HG02588 (cell line): ENCODE results near the gene FAM3B.
"Not testable (repeated sequence)": the region's sequence is repeated elsewhere in the genome, so short reads cannot be mapped to it uniquely, and the experiment has no call there.

Experiments
- ATAC-seq: cut with Tn5 transposase; IDR thresholded peaks from one replicate; pipeline ENCODE4 v1.9.1; 2021; ENCODE audit warnings: mild to moderate bottlenecking, moderate library complexity; ENCODE audit not compliant: unreplicated experiment

The FAM3B gene

GRCh38 chr21:41349619-41350390, 33.2 kb downstream of the FAM3B start:
- ATAC-seq, result no peak

GRCh38 chr21:41350436-41351155, 34.0 kb downstream of the FAM3B start:
- no peak for ATAC-seq

GRCh38 chr21:41357546-41357945, 40.9 kb downstream of the FAM3B start:
- ATAC-seq, result no peak

DNA sequence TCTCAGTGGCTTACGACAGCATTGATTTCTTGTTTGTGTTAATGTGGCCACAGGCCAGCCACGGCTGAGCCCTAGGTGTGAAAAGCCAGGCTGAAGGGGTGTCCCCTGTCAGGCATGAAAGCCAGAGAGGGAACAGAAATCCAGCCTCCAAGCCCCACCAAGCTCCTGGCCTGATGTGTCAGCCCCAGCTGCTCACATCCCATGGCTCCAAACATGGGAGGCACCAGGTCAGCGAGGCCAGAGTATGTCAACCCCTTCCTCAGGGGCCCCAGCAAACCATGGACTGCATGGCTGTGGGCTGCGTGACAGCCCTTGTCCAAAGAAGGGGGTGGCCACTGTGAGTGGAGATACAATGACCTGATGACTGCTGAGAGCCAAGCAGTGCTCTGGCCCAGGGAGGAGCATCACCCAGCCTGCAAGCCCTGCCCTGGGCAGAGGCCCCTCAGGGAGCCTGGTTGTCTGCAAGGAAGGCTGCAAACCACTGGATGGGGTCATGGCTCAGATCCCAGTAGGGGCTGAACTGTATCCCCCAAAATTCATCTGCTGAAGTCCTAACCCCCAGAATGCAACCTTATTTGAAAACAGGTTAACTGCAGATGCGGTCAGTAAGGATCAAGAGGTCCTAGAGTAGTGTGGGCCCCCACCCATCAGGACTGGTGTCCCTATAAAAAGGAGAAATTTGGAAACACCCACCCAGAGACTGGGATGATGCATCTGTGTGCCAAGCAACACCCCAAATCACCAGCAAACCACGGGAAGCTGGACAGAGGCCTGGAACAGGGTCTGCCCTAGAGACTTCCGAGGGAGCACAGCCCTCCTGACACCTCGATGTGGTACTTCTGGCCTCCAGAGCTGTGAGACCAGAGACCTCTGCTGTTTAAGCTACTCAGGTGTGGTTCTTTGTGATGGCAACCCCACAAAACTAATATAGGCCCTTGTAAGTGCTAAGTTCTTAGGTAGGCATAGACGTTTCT, 41.9 kb downstream of the FAM3B start:
- ATAC-seq, result no peak

DNA sequence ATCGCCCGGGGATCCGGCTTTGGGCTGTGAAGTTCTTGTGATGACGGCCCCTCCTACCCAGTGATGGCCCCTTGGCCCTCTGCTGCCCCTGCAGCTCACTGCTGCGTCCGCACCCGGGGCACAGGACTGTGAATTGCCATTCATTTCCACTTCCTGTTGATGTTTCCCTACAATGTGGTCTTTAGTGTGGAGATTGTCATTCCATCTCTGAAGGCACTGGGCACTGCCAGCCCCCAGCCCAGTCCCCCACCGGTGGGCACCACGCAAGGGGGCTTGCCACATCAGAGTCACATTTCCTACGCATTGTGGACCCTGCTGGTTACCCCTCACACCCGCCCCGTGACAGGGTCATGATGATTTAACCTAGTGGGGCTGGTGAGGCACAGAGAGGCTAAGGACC, 42.7 kb downstream of the FAM3B start:
- no peak for ATAC-seq

- not testable (repeated sequence) for ATAC-seq
These were observed 43.1 kb downstream of the FAM3B start for GRCh38 chr21:41359754-41360071.

GRCh38 chr21:41360072-41360821, 43.6 kb downstream of the FAM3B start:
- ATAC-seq, result no peak

GRCh38 chr21:41361053-41361785, 44.6 kb downstream of the FAM3B start:
- no peak for ATAC-seq

DNA sequence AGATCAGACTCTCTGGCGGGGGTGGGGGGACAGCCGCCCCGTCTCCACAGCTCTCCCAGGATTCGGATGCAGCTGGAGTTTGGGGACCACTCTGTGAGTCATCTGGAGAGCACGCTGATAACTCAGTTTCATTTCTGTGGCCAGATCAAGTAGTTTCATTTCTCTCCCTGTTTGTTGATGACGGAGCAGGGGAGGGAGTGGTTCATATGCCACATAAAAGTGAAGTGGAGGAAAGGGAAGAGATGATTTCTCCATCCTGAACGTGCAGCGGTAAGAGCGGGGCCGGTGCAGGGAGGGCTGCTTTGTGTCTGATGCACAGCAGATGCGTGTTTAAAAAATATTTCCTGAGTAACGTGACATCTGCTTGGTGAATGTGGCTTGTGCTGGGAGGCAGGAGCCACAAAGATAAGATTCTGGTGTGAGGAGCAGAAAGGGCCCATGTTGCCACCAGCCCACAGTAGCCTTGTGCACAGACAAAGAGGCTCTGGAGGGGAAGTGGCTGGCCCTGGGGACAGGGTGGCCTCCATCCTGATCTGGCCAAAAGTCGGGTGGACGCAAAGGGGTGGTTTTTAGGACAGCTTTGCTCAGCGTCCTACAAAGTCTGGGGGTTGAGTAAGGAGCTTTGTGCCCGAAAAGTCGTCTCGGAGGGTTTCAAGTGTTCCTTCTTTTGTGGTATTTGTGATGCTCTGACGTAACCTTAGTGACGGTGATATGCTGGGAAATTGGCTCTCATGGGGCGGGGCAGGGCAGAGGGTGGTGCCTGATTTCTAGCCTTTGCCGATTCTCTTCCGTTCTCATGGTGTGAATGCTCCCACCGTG, 45.4 kb downstream of the FAM3B start, which contains the start of gene MX2:
Gene MX2, plus strand, starts transcription at position 242 of the 819 bp plus-strand sequence. CDS start 14,880 bp downstream, outside the sequence.
- ATAC-seq, result peak; percentile 56

DNA sequence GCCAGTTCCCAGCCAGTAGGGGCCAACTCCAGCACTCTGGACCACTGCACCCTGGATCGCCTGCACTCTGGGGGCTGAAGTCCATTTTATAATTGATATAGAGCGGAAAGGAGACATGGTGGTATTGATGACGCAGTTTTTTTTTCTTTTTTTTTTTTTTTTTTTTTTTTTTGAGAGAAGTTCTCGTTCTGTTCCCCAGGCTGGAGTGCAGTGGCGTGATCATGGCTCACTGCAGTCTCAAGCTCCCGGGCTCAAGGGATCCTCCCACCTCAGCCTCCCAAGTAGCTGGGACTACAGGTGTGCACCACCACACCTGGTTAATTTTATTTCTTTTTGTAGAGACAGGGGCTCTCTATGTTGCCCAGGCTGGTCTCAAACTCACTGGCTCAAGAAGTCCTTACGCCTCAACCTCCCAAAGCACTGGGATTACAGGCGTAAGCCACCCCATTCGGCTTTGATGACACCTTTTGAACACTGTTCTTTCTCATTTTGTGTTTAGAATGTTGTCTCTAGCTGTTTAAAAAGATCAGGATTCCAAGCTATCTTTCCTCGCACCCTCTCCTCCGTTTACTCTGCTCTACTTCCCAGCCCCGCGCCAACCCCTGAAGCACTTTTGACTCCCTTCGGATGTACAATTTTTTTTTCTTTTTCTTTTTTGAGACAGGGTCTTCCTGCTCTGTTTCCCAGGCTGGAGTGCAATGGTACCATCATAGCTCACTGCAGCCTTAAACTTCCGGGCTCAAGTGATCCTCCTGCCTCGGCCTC, 46.2 kb downstream of the FAM3B start:
- no peak for ATAC-seq

DNA sequence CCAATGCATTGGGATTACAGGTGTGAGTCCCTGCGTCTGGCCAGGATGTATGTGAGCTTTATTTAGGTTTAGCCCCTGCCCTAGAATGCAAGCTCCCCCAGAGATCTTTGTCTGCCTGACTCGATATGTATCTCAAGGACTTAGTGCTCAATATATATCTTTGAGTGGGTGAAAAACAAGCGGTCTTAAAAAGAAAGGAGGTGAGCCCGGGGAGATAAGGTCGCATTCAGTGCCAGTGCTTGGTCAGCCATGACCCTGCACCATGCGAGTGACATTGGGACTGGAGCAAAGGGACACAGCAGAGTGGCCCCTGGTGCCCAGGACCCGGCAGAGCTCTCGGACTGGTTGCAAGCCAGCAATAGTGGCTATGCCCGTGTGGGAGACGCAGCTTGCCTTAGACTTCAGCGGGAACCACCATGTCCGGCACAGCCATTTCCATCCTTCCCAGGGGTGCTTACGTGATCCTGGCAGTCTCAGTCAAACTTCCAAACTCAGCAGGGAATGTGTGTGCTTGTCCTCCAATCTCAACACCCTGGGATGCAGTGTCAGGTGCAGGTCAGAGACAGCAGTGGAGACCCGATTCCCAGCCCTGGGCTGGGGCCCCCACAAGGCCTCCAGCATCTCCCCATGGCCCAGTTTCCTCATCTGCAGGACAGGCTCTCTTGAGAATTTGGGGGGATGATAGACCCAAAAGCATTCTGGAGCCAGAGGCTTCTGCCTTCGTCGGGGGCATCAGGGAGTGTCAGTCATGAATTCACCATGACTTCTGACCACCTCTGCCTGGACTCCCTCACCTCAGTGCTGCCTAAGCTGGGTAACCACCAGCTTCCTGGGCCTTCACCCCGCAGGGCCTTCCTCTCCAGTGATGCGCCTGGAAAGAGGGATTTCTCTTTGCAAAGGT, 47.0 kb downstream of the FAM3B start:
- no peak for ATAC-seq

GRCh38 chr21:41364308-41364707, 47.7 kb downstream of the FAM3B start:
- no peak for ATAC-seq

DNA sequence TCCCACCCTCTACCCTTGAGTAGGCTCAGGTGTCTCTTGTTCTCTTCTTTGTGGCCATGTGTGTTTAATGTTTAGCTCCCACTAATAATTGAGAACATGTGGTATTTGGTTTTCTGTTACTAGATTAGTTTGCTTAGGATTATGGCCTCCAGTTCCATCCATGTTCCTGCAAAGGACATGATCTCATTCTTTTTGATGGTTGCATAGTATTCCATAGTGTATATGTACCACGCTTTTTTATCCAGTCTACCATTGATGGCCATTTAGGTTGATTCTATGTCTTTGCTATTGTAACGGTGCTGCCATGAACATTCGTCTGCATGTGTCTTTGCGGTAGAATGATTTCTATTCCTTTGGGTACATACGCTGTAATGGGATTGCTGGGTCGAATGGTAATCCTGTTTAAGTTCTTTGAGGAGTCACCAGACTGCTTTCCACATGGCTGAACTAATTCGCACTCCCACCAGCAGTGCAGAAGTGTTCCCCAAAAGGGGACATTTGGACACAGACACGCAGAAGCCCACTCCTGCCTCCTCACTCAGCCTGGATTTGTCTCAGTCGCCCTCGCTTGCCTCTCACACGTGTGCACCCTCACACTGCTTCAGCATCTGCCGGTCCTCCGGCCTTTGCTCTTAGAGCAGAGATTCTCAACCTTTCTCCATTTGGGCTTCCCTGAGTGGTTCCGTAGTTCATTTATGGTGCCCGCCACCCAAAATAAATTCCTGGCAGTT, 48.9 kb downstream of the FAM3B start:
- no peak for ATAC-seq

DNA sequence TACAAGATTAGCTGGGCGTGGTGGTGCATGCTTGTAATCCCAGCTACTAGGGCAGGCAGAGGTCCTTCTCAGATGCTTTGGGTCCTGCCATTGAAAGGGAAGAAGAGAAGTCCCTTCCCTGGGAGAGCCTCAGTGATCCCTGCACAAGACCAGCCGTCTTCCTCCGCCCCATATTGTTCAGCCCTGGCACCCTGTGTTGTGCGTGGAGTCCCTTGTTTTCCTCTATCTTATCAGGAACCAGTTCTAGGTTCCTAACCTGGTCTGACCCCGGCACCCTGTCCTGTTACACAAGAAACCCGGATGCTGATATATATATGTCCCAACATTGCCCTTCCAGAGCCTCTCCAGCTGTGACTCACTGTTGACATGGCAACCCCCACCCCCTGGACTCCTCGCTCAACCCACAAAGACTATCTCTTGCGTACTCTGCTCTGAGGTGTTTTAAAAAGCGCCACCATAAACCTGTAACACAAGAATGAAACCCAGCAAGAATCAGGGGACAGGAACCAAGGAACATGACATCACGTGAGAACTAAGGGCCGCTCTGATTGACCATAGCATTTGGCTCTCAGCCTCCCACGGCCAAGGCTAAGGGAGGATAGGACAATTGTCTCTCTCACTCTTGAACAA, 50.0 kb downstream of the FAM3B start:
- ATAC-seq, result no peak

DNA sequence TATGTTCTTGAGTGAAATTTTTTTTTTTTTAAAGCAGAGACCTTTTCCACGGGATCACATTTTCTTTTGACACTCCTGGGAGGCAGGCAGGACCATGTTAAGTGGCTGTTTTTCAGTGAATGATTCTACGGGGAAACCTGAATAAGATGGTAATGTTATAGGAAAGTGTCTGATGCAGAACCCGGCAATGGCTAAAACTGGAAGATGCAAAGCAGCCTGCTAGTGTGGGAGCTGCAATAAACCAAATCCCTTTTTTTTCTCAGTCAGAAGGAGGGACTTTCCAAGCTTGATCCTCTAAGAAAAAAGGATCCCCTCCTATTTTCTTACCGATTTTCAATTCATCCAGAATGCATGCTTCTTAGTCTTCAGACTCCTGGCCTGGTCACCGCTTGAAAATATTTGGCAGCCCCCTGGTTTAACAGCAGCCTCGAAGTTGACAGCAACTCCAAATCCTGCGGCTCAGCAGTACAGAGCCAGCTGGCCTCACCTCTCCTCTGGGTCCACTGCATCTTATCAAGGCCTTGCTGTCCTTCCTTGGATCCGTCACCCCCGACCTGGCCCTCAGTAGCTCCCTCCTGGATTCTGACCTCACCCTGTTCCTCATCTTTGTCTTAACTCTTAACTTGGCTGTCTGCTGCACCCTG, 50.8 kb downstream of the FAM3B start:
- peak; percentile 11 for ATAC-seq
